ENCODE measurements around the gene POGK. TPM values are rescaled to one million over a fixed set of nuclear protein-coding genes. Genes with fewer than 3 reads are reported as not detected.
A peak's percentile ranks its signal among the peaks of the same experiment; 100 is the strongest.

Gene POGK
- total and polyA plus RNA-seq, 9 of the 15 experiments (the other 6 are each of a cell fraction or from before 2014, with no cell fraction given) = 6.1 to 44.5 (median 24.3) TPM

DNA sequence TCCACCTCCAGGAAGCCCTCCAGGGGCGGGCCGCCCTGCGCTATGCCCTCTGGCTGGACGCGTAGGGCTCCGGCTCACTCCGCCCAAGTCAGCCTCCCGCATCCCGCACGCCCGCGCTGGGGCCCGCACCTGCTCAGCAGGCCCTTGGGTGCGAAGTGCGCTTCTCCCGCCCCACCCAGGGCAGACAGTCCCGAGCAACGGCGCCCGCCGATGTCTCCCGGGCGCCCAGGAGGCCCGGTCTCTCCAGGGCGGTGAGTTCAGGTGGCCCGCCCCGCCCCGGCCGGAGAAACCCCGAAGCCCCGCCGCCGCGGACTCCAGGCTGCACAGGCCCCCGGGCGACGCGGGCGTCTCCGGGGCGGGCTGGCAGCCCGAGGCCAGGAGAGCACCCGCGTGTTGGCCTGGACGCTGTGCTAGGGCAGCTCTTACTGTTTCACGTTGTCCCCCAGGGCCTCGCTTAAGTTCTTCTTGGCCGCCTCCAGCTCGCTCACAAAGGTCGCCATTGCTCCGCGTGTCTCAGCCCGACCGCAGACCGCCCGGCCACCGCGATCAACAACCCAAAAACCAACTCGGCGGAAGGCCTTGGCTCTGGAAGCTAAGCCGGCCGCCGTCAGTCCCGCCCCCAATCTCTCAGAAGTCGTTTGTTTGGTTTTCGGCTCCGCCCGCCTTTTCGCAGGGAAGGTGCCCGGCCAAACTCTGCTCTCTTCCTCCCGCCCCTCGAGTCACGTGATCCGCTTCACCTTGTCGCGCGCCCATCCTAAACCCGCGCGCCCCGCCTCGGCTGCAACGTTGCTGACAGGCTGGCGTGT lies 36.7 kb downstream of the POGK start, which contains the start of gene TADA1 (continued):
- TF ChIP-seq, protein P1, sequence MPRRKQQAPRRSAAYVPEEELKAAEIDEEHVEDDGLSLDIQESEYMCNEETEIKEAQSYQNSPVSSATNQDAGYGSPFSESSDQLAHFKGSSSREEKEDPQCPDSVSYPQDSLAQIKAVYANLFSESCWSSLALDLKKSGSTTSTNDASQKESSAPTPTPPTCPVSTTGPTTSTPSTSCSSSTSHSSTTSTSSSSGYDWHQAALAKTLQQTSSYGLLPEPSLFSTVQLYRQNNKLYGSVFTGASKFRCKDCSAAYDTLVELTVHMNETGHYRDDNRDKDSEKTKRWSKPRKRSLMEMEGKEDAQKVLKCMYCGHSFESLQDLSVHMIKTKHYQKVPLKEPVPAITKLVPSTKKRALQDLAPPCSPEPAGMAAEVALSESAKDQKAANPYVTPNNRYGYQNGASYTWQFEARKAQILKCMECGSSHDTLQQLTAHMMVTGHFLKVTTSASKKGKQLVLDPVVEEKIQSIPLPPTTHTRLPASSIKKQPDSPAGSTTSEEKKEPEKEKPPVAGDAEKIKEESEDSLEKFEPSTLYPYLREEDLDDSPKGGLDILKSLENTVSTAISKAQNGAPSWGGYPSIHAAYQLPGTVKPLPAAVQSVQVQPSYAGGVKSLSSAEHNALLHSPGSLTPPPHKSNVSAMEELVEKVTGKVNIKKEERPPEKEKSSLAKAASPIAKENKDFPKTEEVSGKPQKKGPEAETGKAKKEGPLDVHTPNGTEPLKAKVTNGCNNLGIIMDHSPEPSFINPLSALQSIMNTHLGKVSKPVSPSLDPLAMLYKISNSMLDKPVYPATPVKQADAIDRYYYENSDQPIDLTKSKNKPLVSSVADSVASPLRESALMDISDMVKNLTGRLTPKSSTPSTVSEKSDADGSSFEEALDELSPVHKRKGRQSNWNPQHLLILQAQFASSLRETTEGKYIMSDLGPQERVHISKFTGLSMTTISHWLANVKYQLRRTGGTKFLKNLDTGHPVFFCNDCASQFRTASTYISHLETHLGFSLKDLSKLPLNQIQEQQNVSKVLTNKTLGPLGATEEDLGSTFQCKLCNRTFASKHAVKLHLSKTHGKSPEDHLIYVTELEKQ (CRISPR knock-in tag; IDR thresholded peaks at IDR 0.05) = no peak; the same call in 1 of the 2 replicates
- TF ChIP-seq SMARCA4 (IDR thresholded peaks at IDR 0.05) (no peak; the same call in 1 of the 2 replicates), ARID1B (IDR thresholded peaks at IDR 0.05) (peak; percentile 60), KLF6 (CRISPR knock-in tag; IDR thresholded peaks at IDR 0.05; ENCODE audit: borderline replicate concordance) (no peak), IFI16 (CRISPR knock-in tag; IDR thresholded peaks at IDR 0.05) (no peak), NFXL1 (CRISPR knock-in tag; IDR thresholded peaks at IDR 0.05) (no peak), RBM17 (IDR thresholded peaks at IDR 0.05; ENCODE audit: borderline replicate concordance, low read depth, low read length) (no peak), FOXK2 (conservative IDR thresholded peaks at IDR 0.05 in 1 of 2, IDR thresholded peaks at IDR 0.05 in 1 of 2; ENCODE audit: low read depth in 2 of 2) (peak; percentile 86 to 95), NCOA6 (IDR thresholded peaks at IDR 0.05) (no peak)
- TF ChIP-seq, protein P2, sequence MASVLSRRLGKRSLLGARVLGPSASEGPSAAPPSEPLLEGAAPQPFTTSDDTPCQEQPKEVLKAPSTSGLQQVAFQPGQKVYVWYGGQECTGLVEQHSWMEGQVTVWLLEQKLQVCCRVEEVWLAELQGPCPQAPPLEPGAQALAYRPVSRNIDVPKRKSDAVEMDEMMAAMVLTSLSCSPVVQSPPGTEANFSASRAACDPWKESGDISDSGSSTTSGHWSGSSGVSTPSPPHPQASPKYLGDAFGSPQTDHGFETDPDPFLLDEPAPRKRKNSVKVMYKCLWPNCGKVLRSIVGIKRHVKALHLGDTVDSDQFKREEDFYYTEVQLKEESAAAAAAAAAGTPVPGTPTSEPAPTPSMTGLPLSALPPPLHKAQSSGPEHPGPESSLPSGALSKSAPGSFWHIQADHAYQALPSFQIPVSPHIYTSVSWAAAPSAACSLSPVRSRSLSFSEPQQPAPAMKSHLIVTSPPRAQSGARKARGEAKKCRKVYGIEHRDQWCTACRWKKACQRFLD (CRISPR knock-in tag; IDR thresholded peaks at IDR 0.05) = peak; percentile 83
- TF ChIP-seq, protein P3, sequence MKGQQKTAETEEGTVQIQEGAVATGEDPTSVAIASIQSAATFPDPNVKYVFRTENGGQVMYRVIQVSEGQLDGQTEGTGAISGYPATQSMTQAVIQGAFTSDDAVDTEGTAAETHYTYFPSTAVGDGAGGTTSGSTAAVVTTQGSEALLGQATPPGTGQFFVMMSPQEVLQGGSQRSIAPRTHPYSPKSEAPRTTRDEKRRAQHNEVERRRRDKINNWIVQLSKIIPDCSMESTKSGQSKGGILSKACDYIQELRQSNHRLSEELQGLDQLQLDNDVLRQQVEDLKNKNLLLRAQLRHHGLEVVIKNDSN (CRISPR knock-in tag; IDR thresholded peaks at IDR 0.05) = peak; percentile 98
- TF ChIP-seq, protein P4, sequence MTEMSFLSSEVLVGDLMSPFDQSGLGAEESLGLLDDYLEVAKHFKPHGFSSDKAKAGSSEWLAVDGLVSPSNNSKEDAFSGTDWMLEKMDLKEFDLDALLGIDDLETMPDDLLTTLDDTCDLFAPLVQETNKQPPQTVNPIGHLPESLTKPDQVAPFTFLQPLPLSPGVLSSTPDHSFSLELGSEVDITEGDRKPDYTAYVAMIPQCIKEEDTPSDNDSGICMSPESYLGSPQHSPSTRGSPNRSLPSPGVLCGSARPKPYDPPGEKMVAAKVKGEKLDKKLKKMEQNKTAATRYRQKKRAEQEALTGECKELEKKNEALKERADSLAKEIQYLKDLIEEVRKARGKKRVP (CRISPR knock-in tag; IDR thresholded peaks at IDR 0.05) = no peak
- TF ChIP-seq, protein P5, sequence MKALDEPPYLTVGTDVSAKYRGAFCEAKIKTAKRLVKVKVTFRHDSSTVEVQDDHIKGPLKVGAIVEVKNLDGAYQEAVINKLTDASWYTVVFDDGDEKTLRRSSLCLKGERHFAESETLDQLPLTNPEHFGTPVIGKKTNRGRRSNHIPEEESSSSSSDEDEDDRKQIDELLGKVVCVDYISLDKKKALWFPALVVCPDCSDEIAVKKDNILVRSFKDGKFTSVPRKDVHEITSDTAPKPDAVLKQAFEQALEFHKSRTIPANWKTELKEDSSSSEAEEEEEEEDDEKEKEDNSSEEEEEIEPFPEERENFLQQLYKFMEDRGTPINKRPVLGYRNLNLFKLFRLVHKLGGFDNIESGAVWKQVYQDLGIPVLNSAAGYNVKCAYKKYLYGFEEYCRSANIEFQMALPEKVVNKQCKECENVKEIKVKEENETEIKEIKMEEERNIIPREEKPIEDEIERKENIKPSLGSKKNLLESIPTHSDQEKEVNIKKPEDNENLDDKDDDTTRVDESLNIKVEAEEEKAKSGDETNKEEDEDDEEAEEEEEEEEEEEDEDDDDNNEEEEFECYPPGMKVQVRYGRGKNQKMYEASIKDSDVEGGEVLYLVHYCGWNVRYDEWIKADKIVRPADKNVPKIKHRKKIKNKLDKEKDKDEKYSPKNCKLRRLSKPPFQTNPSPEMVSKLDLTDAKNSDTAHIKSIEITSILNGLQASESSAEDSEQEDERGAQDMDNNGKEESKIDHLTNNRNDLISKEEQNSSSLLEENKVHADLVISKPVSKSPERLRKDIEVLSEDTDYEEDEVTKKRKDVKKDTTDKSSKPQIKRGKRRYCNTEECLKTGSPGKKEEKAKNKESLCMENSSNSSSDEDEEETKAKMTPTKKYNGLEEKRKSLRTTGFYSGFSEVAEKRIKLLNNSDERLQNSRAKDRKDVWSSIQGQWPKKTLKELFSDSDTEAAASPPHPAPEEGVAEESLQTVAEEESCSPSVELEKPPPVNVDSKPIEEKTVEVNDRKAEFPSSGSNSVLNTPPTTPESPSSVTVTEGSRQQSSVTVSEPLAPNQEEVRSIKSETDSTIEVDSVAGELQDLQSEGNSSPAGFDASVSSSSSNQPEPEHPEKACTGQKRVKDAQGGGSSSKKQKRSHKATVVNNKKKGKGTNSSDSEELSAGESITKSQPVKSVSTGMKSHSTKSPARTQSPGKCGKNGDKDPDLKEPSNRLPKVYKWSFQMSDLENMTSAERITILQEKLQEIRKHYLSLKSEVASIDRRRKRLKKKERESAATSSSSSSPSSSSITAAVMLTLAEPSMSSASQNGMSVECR (CRISPR knock-in tag; IDR thresholded peaks at IDR 0.05) = peak; percentile 38; the same call in 1 of the 2 replicates
- TF ChIP-seq, protein P6, sequence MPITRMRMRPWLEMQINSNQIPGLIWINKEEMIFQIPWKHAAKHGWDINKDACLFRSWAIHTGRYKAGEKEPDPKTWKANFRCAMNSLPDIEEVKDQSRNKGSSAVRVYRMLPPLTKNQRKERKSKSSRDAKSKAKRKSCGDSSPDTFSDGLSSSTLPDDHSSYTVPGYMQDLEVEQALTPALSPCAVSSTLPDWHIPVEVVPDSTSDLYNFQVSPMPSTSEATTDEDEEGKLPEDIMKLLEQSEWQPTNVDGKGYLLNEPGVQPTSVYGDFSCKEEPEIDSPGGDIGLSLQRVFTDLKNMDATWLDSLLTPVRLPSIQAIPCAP (CRISPR knock-in tag; IDR thresholded peaks at IDR 0.05; ENCODE audit: borderline replicate concordance) = 0 out of 2 replicates have a peak, but pooled peaks have one; percentile 59
